Activated B cell treated with CpG ODN at 0.5 μM for 24 hours (primary cell): ENCODE data around the gene COL1A2. TPM values are rescaled to one million over a fixed set of nuclear protein-coding genes. Genes with fewer than 3 reads are reported as not detected.

Experiments
- ATAC-seq: fragments of 200-7000 bp; cut with Tn5 transposase; one replicate; pipeline ENCODE4 v1.10.0; 2021; ENCODE audit warnings: low read depth, mild to moderate bottlenecking, moderate library complexity
- CTCF ChIA-PET: fragments of 350-600 bp; sonication (Branson Sonifier 250); formaldehyde crosslinking; loops from one replicate; lab custom pipeline; 2021; ENCODE audit warnings: antibody characterized with exemption; lab: Charles Lee
- POLR2A ChIA-PET: fragments of 350-600 bp; sonication (Branson Sonifier 250); formaldehyde crosslinking; loops from one replicate; lab custom pipeline; 2021; ENCODE audit warnings: antibody characterized with exemption; lab: Charles Lee
- DNase-seq: peaks from one replicate; pipeline ENCODE4 v3.0.0; 2022
- H3K27ac Mint-ChIP-seq: one replicate; pipeline ENCODE4 v1.8.0; 2020; ENCODE audit warnings: mixed read lengths
- H3K27me3 Mint-ChIP-seq: one replicate; pipeline ENCODE4 v1.8.0; 2021; ENCODE audit warnings: mixed read lengths
- H3K36me3 Mint-ChIP-seq: one replicate; pipeline ENCODE4 v1.8.0; 2021; ENCODE audit warnings: low read depth, mixed read lengths
- H3K4me1 Mint-ChIP-seq: one replicate; pipeline ENCODE4 v1.8.0; 2021; ENCODE audit warnings: mixed read lengths
- H3K4me3 Mint-ChIP-seq: one replicate; pipeline ENCODE4 v1.8.0; 2020; ENCODE audit warnings: mild to moderate bottlenecking, mixed read lengths
- H3K9me3 Mint-ChIP-seq: one replicate; pipeline ENCODE4 v1.8.0; 2020; ENCODE audit warnings: mixed read lengths
- intact Hi-C: fragments of 100-400 bp; cut with micrococcal nuclease; formaldehyde crosslinking; loops from one replicate; pipeline ENCODE4 v1.15.1; 2024
- total RNA-seq: library from RNA; stranded (reverse); gene quantifications from 2 replicates; pipeline ENCODE4 v1.2.3, GENCODE V29; 2022
- TF ChIP-seq, protein P1 (sequence below): fragments of 200-600 bp; IDR thresholded peaks from one replicate; pipeline ENCODE4 v1.8.0; 2022; ENCODE audit warnings: antibody characterized with exemption, mild to moderate bottlenecking

COL1A2 gene
- total RNA-seq, 1 donor from 2014 or later, result not detected

- TF ChIP-seq, protein P1, sequence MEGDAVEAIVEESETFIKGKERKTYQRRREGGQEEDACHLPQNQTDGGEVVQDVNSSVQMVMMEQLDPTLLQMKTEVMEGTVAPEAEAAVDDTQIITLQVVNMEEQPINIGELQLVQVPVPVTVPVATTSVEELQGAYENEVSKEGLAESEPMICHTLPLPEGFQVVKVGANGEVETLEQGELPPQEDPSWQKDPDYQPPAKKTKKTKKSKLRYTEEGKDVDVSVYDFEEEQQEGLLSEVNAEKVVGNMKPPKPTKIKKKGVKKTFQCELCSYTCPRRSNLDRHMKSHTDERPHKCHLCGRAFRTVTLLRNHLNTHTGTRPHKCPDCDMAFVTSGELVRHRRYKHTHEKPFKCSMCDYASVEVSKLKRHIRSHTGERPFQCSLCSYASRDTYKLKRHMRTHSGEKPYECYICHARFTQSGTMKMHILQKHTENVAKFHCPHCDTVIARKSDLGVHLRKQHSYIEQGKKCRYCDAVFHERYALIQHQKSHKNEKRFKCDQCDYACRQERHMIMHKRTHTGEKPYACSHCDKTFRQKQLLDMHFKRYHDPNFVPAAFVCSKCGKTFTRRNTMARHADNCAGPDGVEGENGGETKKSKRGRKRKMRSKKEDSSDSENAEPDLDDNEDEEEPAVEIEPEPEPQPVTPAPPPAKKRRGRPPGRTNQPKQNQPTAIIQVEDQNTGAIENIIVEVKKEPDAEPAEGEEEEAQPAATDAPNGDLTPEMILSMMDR, result no peak
- Mint-ChIP-seq H3K9me3 (no peaks in the 10 kb centered on the region), H3K27me3 (peaks cover 19% of the 10 kb centered on the region), H3K4me3 (no peak overlapping the region), H3K27ac (no peak overlapping the region), H3K36me3 (no peaks in the 10 kb centered on the region), H3K4me1 (no peaks in the 10 kb centered on the region)
- DNase-seq (no peak), ATAC-seq (no peak)
- CTCF ChIA-PET, result interaction anchor here (1.3 kb wide), 1 partner anchor 113 kb away, joined by 3 read pairs; no protein-coding TSS in a partner anchor
- POLR2A ChIA-PET, result no interaction called here
- intact Hi-C loops, result no loop called here
These were observed 6.7 kb downstream of the COL1A2 start for GRCh38 chr7:94401428-94401814.

DNA sequence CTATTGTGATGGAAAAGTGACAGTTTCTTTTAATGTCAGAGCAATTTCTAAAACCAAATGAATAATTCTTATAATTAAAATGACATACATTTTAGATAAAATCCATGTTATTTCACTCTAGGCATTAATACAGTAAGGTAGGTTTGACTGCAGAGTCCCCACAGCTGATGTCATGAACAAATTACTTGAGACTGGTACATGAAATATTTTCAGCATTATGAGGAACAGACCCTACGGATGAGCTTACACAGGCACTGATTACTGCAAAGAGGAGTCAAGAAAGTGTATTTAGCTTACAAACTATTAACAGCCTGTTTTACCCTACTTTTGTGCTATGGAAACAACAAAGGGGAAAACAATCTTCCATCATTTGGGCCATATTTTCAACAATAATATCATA, 8.9 kb downstream of the COL1A2 start:
- DNase-seq, result no peak
- Mint-ChIP-seq H3K36me3 (no peaks in the 10 kb centered on the region), H3K4me3 (no peak overlapping the region), H3K27ac (no peak overlapping the region), H3K4me1 (no peaks in the 10 kb centered on the region), H3K9me3 (no peaks in the 10 kb centered on the region), H3K27me3 (peaks cover 21% of the 10 kb centered on the region)
- CTCF ChIA-PET, result interaction anchor here (1.2 kb wide), 1 partner anchor 10 kb away, joined by 3 read pairs; no protein-coding TSS in a partner anchor
- intact Hi-C loops, result no loop called here
- TF ChIP-seq, protein P1, result no peak
- POLR2A ChIA-PET, result no interaction called here
- ATAC-seq, result no peak

DNA sequence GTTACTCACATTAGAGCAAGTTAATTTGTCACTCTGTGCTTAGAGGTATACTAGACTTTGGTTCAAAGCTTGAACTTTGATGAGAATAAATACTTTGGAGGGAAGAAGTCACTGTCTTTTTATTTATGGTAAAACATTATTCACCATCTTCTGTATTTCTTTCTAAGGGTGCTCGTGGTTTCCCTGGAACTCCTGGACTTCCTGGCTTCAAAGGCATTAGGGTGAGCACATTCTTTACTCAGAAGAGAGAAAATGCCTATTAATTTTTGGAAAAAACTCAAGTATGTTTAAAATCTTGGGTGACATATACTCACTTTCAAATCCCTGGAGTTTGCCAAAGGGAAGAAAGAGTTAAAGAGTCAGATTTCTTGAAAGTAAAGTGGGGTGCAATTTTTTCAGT, 10.8 kb downstream of the COL1A2 start:
- H3K9me3 Mint-ChIP-seq, result no peaks in the 10 kb centered on the region
- intact Hi-C loops, result no loop called here

GRCh38 chr7:94406696-94407095, 12.0 kb downstream of the COL1A2 start:
- no peaks in the 10 kb centered on the region for H3K36me3 Mint-ChIP-seq

More for the DNA sequence above, 10.8 kb downstream of the COL1A2 start:
- no peak for ATAC-seq
- DNase-seq, result no peak
- TF ChIP-seq, protein P1, result no peak
- Mint-ChIP-seq H3K27me3 (peaks cover 18% of the 10 kb centered on the region), H3K4me3 (no peak overlapping the region), H3K36me3 (no peaks in the 10 kb centered on the region), H3K27ac (no peak overlapping the region), H3K4me1 (no peaks in the 10 kb centered on the region)
- ChIA-PET POLR2A (no interaction called here), CTCF (no interaction called here)

DNA sequence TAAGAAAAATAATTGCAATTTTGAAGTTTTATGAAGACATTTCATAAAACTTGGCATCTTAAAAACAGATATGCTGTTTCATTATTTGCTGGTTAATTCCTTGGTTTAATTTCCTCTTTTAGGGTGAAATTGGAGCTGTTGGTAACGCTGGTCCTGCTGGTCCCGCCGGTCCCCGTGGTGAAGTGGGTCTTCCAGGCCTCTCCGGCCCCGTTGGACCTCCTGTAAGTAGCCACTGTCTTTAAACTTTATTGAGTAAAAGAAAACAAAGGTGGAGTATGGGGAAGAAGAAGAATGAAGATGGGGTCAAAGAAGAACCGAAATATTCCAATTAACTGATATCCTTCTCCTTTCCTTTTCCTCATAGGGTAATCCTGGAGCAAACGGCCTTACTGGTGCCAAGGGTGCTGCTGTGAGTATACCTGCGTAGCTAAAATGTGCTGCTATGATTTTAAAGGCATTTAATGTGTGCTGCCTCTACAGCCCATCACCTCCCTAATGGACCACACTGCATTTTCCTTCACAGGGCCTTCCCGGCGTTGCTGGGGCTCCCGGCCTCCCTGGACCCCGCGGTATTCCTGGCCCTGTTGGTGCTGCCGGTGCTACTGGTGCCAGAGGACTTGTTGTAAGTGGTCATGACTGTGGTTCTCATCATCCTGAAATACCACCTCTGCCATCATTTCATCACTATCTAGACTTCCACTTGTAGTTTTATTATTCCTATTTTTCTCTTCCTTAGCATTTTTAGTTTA, 14.7 kb downstream of the COL1A2 start:
- TF ChIP-seq, protein P1, result no peak
- ChIA-PET POLR2A (no interaction called here), CTCF (no interaction called here)
- peaks cover 6% of the 10 kb centered on the region for H3K4me1 Mint-ChIP-seq
- intact Hi-C loops, result no loop called here
- H3K9me3 Mint-ChIP-seq, result no peaks in the 10 kb centered on the region
- no peak overlapping the region for H3K27ac Mint-ChIP-seq
- no peaks in the 10 kb centered on the region for H3K36me3 Mint-ChIP-seq
- H3K4me3 Mint-ChIP-seq, result no peak overlapping the region
- H3K27me3 Mint-ChIP-seq, result peaks cover 5% of the 10 kb centered on the region
- DNase-seq, result no peak
- no peak for ATAC-seq

More at GRCh38 chr7:94406696-94407095, 12.0 kb downstream of the COL1A2 start:
- CTCF ChIA-PET, result no interaction called here
- DNase-seq (no peak), ATAC-seq (no peak)
- Mint-ChIP-seq H3K9me3 (no peaks in the 10 kb centered on the region), H3K27me3 (peaks cover 12% of the 10 kb centered on the region), H3K4me1 (peaks cover 6% of the 10 kb centered on the region), H3K4me3 (no peak overlapping the region), H3K27ac (no peak overlapping the region)
- POLR2A ChIA-PET, result no interaction called here
- TF ChIP-seq, protein P1, result no peak
- intact Hi-C loops, result no loop called here
